CD14-positive monocyte (primary cell): Measurements from ENCODE around the gene EBF3. TPM values are rescaled to one million over a fixed set of nuclear protein-coding genes. Genes with fewer than 3 reads are reported as not detected.

Source experiments
- DNase-seq, 3 donors: peaks; one replicate each; pipeline ENCODE4 v3.0.0-alpha.2; 2011 to 2022
- H2AFZ ChIP-seq: 2 replicates; pipeline ENCODE4 v1.6.0; 2012; ENCODE audit warnings: mild to moderate bottlenecking, low read depth, low read length, inconsistent platforms; ENCODE audit not compliant: insufficient read depth, poor library complexity, severe bottlenecking
- H3K27ac ChIP-seq, 2 donors: 1 replicate in 1 of 2; 2 replicates in 1 of 2; pipeline ENCODE4 v1.5.1; 2012 to 2013; ENCODE audit warnings: low read length in 2 of 2, control low read depth in 1 of 2, inconsistent platforms in 1 of 2, low read depth in 1 of 2, mild to moderate bottlenecking in 1 of 2
- H3K27me3 ChIP-seq, 2 donors: one replicate each; pipeline versions ENCODE4 v1.6.0 to v1.6.1; 2011 to 2013; ENCODE audit warnings: low read length in 2 of 2; ENCODE audit not compliant: control insufficient read depth in 2 of 2, insufficient read depth in 2 of 2
- H3K36me3 ChIP-seq, 2 donors: replicated peaks in 1 of 2; 1 replicate in 1 of 2; 2 replicates in 1 of 2; pipeline versions ENCODE4 v1.5.1 to v1.6.1; 2012 to 2013; ENCODE audit warnings: low read length in 2 of 2, control low read depth in 1 of 2, inconsistent platforms in 1 of 2, mild to moderate bottlenecking in 1 of 2; ENCODE audit not compliant: insufficient read depth in 2 of 2, control insufficient read depth in 1 of 2
- H3K4me1 ChIP-seq, 2 donors: 1 replicate in 1 of 2; 2 replicates in 1 of 2; pipeline versions ENCODE4 v1.5.1 to v1.6.1; 2012 to 2013; ENCODE audit warnings: low read length in 2 of 2, control low read depth in 1 of 2, inconsistent platforms in 1 of 2, mild to moderate bottlenecking in 1 of 2, moderate library complexity in 1 of 2; ENCODE audit not compliant: insufficient read depth in 2 of 2, control insufficient read depth in 1 of 2
- H3K4me2 ChIP-seq: replicated peaks from 2 replicates; pipeline ENCODE3; 2012; ENCODE audit warnings: low read length, moderate library complexity, mild to moderate bottlenecking; ENCODE audit not compliant: poor library complexity, severe bottlenecking; ENCODE audit errors: extremely low read depth
- H3K4me3 ChIP-seq, 3 experiments: fragments of 200-600 bp in 1 of 3; sonication (generic) in 1 of 3; replicated peaks in 1 of 3; 1 replicate in 2 of 3; 2 replicates in 1 of 3; pipeline ENCODE4 v1.5.1; 2011 to 2013; ENCODE audit warnings: low read length in 3 of 3, mild to moderate bottlenecking in 3 of 3, control low read depth in 2 of 3, low read depth in 2 of 3, inconsistent platforms in 1 of 3, moderate library complexity in 1 of 3
- H3K79me2 ChIP-seq: 2 replicates; pipeline ENCODE4 v1.6.0; 2012; ENCODE audit warnings: mild to moderate bottlenecking, control low read depth, inconsistent platforms, low read length, moderate library complexity; ENCODE audit not compliant: insufficient read depth
- H3K9ac ChIP-seq: 2 replicates; pipeline ENCODE4 v1.6.0; 2017; ENCODE audit warnings: low read length, mild to moderate bottlenecking; ENCODE audit not compliant: insufficient read depth, poor library complexity, severe bottlenecking
- H3K9me3 ChIP-seq, 2 donors: replicated peaks in 1 of 2; 1 replicate in 1 of 2; 2 replicates in 1 of 2; pipeline versions ENCODE4 v1.5.1 to v1.6.1; 2012 to 2013; ENCODE audit warnings: low read length in 2 of 2, control low read depth in 1 of 2; ENCODE audit not compliant: control insufficient read depth in 1 of 2, insufficient read depth in 1 of 2
- H4K20me1 ChIP-seq: 2 replicates; pipeline ENCODE4 v1.6.0; 2012; ENCODE audit warnings: mild to moderate bottlenecking, low read length, control low read depth, moderate library complexity; ENCODE audit not compliant: insufficient read depth
- H3K27ac Mint-ChIP-seq, 7 donors: one replicate each; pipeline ENCODE4 v1.8.0; 2020; ENCODE audit warnings: mild to moderate bottlenecking in 7 of 7, mixed read lengths in 7 of 7, moderate library complexity in 6 of 7, inconsistent platforms in 2 of 7
- H3K27me3 Mint-ChIP-seq, 3 donors: one replicate each; pipeline ENCODE4 v1.8.0; 2021 to 2022; ENCODE audit warnings: low read depth in 3 of 3, mild to moderate bottlenecking in 3 of 3, mixed read lengths in 3 of 3, moderate library complexity in 3 of 3, inconsistent platforms in 1 of 3
- H3K36me3 Mint-ChIP-seq, 2 donors: one replicate each; pipeline ENCODE4 v1.8.0; 2020; ENCODE audit warnings: mixed read lengths in 2 of 2, inconsistent platforms in 1 of 2, mild to moderate bottlenecking in 1 of 2
- H3K4me1 Mint-ChIP-seq: one replicate; pipeline ENCODE4 v1.8.0; 2020; ENCODE audit warnings: mild to moderate bottlenecking, mixed read lengths
- H3K4me3 Mint-ChIP-seq, 2 donors: one replicate each; pipeline ENCODE4 v1.8.0; 2020; ENCODE audit warnings: mild to moderate bottlenecking in 2 of 2, mixed read lengths in 2 of 2, moderate library complexity in 1 of 2
- H3K9me3 Mint-ChIP-seq, 7 donors: one replicate each; pipeline ENCODE4 v1.8.0; 2020 to 2022; ENCODE audit warnings: mixed read lengths in 7 of 7, mild to moderate bottlenecking in 6 of 7, moderate library complexity in 6 of 7, inconsistent platforms in 2 of 7
- CTCF ChIP-seq: fragments of 200-600 bp; IDR thresholded peaks from one replicate; pipeline ENCODE4 v1.8.0; 2022; ENCODE audit warnings: antibody characterized with exemption, mild to moderate bottlenecking
- WGBS: methylation state at CpG from one replicate; pipeline ENCODE4 v1.1.5; 2013; ENCODE audit warnings: missing lambda C conversion rate; ENCODE audit not compliant: insufficient coverage; 5-methylcytosine and 5-hydroxymethylcytosine counted together
- intact Hi-C, 2 donors: fragments of 100-400 bp; cut with micrococcal nuclease; formaldehyde crosslinking; loops; one replicate each; pipeline versions ENCODE4 v1.15.0 to v1.15.1; 2023
- polyA plus RNA-seq, 3 donors: library from polyadenylated mRNA; depleted of rRNA in 1 of 3; unstranded in 2 of 3; stranded (reverse) in 1 of 3; fragments of 300-500 nt in 2 of 3; fragments of >200 nt in 1 of 3; fragmentation: Illumina TruSeq in 2 of 3; gene quantifications; 1 replicate in 2 of 3; 2 replicates in 1 of 3; pipeline ENCODE4 v1.2.3, GENCODE V29; 2012 to 2021

Gene EBF3
- polyA plus RNA-seq, 3 donors = not detected

GRCh38 chr10:129926066-129927055, 37.7 kb downstream of the EBF3 start:
- Mint-ChIP-seq H3K27me3 (peaks cover 0 to 8% (median 5%) of the 10 kb centered on the region in 3 donors), H3K4me3 (no peak overlapping the region), H3K9me3 (peaks cover 0 to 2% (median 0%) of the 10 kb centered on the region in 7 donors), H3K36me3 (no peaks in the 10 kb centered on the region), H3K4me1 (no peaks in the 10 kb centered on the region), H3K27ac (peak overlapping the region in 1 of 7 donors; percentile 13)
- Histone ChIP-seq H3K4me1 (no peaks in the 10 kb centered on the region), H3K27ac (no peak overlapping the region), H3K4me3 (no peak overlapping the region), H3K9ac (no peak overlapping the region), H3K27me3 (no peaks in the 10 kb centered on the region), H3K36me3 (no peaks in the 10 kb centered on the region), H3K79me2 (no peaks in the 10 kb centered on the region), H2AFZ (no peak overlapping the region), H3K9me3 (no peaks in the 10 kb centered on the region), H4K20me1 (no peaks in the 10 kb centered on the region), H3K4me2 (no peak overlapping the region)
- WGBS = 79% methylated on average over 22 of the region's 29 CpGs
- no peak for DNase-seq
- intact Hi-C loops = no loop called here
- TF ChIP-seq CTCF = no peak

GRCh38 chr10:129924375-129925085, 39.5 kb downstream of the EBF3 start:
- Mint-ChIP-seq H3K4me1 (no peaks in the 10 kb centered on the region), H3K4me3 (no peak overlapping the region), H3K27me3 (peaks cover 2 to 5% (median 3%) of the 10 kb centered on the region in 3 donors), H3K9me3 (peaks cover 0 to 4% (median 2%) of the 10 kb centered on the region in 7 donors), H3K36me3 (no peaks in the 10 kb centered on the region), H3K27ac (no peak overlapping the region)
- intact Hi-C loops = no loop called here
- Histone ChIP-seq H3K27me3 (no peaks in the 10 kb centered on the region), H3K36me3 (no peaks in the 10 kb centered on the region), H3K9me3 (no peaks in the 10 kb centered on the region), H2AFZ (no peak overlapping the region), H3K4me3 (no peak overlapping the region), H3K4me2 (no peak overlapping the region), H3K27ac (no peak overlapping the region), H3K9ac (no peak overlapping the region), H4K20me1 (no peaks in the 10 kb centered on the region), H3K4me1 (no peaks in the 10 kb centered on the region), H3K79me2 (no peaks in the 10 kb centered on the region)
- 97% methylated on average over 7 of the region's 16 CpGs for WGBS
- TF ChIP-seq CTCF = no peak
- no peak for DNase-seq
